Suppressor macrophage treated with lipopolysaccharide for 1 hour (primary cell): Measurements from ENCODE around the gene PDZD11.
"Not testable (repeated sequence)": the region's sequence is repeated elsewhere in the genome, so short reads cannot be mapped to it uniquely, and the experiment has no call there.

ENCODE experiments used
- DNase-seq, 3 donors: peaks; one replicate each; pipeline ENCODE4 v3.0.0-alpha.2; 2020 to 2022

PDZD11 gene

GRCh38 chrX:70255452-70255851 is 34.3 kb downstream of the PDZD11 start:
- no peak for DNase-seq

DNA sequence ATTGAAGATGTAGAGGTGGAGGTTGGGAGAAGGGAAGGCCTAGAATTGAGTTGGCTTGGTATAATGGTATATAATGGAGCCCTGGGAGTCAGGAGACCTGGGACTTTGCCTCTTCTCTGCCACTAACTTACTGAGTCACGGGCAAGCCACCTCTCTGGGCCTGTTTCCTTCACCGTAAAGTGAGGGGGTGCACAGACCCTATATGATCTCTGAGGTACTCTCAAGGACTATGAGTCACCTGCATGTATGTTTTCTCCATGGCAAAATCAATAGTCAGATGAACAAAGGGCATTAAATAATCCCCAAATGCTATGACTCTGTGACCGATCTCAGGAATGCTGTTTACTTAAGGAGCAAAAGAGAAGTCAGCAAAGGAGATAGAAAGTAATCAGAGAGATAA is 34.8 kb downstream of the PDZD11 start:
- no peak for DNase-seq

- no peak for DNase-seq
Measured at GRCh38 chrX:70254063-70254400, 35.7 kb downstream of the PDZD11 start.

DNA sequence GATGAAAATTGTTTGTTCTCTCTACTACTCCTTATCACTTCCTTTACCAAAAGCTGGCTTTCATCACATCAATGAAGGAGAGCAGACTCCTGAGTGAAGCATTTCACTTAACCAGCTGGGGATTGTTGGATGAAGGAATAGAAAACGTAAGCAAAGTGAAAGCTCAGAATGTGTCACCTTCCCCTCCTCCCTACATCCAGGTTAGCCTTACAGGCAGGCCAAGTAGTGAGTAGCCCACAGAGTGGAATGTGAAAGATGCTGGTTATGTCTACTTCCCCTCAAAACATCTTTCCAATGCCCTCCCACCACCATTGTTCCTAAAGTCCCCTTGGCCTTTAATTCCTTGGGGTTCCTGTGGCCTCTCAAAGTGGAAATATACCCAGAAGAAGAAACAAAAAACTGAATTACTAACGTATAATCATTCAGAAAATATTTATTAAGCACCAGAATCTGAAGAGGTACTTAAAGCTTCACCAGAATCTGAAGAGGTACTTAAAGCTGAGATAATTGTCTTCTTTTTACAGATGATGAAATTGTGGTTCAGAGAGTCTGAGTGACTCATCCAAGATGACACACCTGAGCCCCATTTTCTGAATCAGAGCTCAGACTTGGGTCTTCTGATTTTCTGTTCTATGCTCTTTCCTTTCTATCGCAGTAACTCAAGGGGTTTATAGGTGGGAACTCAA is 36.2 kb downstream of the PDZD11 start:
- no peak for DNase-seq

DNA sequence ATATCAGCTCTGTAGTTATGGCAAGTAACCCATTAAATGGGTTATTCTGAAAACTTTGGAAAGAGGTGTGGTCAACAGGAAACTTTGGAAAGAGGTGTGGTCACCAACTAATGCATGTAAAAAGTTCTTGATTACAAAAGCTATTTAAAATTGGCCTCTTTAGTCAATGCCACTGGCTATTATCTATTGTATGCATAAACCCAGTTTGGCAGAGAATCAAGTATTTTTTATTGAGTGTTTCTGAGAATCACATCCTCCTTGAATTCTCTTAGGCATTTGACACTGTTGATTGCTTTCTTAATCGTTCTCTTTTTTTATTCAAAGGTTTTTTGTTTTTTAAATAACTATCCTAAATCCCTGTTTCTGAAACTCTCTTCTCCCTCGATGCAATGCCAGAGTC is 37.2 kb downstream of the PDZD11 start:
- no peak for DNase-seq

- DNase-seq: no peak
Measured at GRCh38 chrX:70247252-70247651, 42.5 kb downstream of the PDZD11 start.

DNA sequence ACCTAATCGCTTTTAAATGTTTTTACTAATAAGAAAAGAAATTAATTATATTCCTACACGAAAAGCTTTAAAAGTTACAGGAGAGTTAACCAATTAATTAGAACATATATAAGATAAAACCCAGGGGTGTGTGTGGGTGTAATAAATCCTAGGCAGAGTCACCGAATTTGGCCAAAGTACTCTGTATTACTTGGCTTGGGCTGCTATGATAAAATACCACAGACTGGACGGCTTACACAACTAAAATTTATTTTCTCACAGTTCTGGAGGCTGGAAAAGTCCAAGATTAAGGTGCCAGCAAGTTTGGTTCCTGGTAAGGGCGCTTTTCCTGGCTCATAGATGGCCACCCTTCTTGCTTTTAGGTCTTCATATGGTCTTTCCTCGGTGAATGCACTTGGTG is 44.8 kb downstream of the PDZD11 start:
- no peak for DNase-seq

GRCh38 chrX:70243601-70244000 is 46.1 kb downstream of the PDZD11 start:
- DNase-seq: not testable (repeated sequence)

DNA sequence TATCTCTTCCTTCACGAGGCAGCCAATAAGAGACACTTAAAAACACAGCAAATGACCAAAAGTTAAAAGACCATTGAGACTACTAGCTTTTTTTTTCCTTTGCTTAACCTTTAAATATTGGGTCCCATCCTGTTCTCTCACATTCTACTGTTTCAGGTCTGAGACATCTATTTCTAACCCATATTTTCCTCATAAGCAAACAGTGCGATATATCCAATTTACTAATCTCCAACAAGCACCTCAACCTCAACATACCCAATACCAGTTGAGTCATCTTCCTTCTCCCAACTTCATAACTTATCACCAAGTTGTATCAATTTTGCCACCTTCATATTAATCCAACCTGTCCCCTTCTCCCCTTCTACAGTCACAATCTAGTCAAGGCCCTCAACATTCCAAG is 48.2 kb downstream of the PDZD11 start:
- DNase-seq: no peak

GRCh38 chrX:70240751-70241150 is 49.0 kb downstream of the PDZD11 start:
- no peak for DNase-seq
